Thoracic aorta (tissue), 2 donors: ENCODE measurements around the gene CAMKMT. TPM values are rescaled to one million over a fixed set of nuclear protein-coding genes. Genes with fewer than 3 reads are reported as not detected.

ENCODE experiments used
- ATAC-seq: fragments of 150-250 bp; one replicate; pipeline ENCODE4 v1.8.0; 2017; ENCODE audit warnings: low read depth; ENCODE audit not compliant: insufficient number of reproducible peaks, low FRiP score
- DNase-seq: peaks from one replicate; pipeline ENCODE4 v3.0.0-alpha.2; 2020; ENCODE audit warnings: low spot score
- H3K27ac ChIP-seq, 2 donors: fragments of 200-600 bp; sonication (generic); 1 replicate in 1 of 2; 2 replicates in 1 of 2; pipeline ENCODE4 v1.5.1; 2016; ENCODE audit warnings: mild to moderate bottlenecking in 2 of 2, moderate library complexity in 2 of 2
- H3K27me3 ChIP-seq: fragments of 200-600 bp; sonication (generic); replicated peaks from 2 replicates; pipeline ENCODE4 v1.6.0; 2016; ENCODE audit warnings: mild to moderate bottlenecking; ENCODE audit not compliant: insufficient read depth
- H3K36me3 ChIP-seq: fragments of 200-600 bp; sonication (generic); one replicate; pipeline ENCODE4 v1.5.1; 2016
- H3K4me1 ChIP-seq, 2 donors: fragments of 200-600 bp; sonication (generic); 1 replicate in 1 of 2; 2 replicates in 1 of 2; pipeline versions ENCODE4 v1.5.1 to v1.6.0; 2016; ENCODE audit warnings: low read depth in 2 of 2, mild to moderate bottlenecking in 1 of 2; ENCODE audit not compliant: control insufficient read depth in 1 of 2
- H3K4me3 ChIP-seq: fragments of 200-600 bp; sonication (generic); 2 replicates; pipeline ENCODE4 v1.5.1; 2016; ENCODE audit warnings: mild to moderate bottlenecking
- H3K9me3 ChIP-seq: fragments of 200-600 bp; sonication (generic); 2 replicates; pipeline ENCODE4 v1.5.1; 2016
- CTCF ChIP-seq: fragments of 200-600 bp; sonication (generic); IDR thresholded peaks from one replicate; pipeline ENCODE4 v1.5.1; 2019; ENCODE audit warnings: antibody characterized with exemption
- total RNA-seq, 2 donors: library from RNA; depleted of rRNA; stranded (reverse); fragments of >200 nt; gene quantifications; one replicate each; pipeline versions ENCODE4 v1.1.0 to v1.2.3, GENCODE V29; 2016

CAMKMT gene
- total RNA-seq, 2 donors from 2014 or later, result 4.7 to 11.6 TPM

- Histone ChIP-seq H3K4me1 (peaks cover 25 to 63% of the 10 kb centered on the region in 2 donors), H3K4me3 (no peak overlapping the region), H3K36me3 (peaks cover 7% of the 10 kb centered on the region), H3K9me3 (no peaks in the 10 kb centered on the region), H3K27me3 (no peaks in the 10 kb centered on the region), H3K27ac (peak overlapping the region; percentile 4 to 38)
- DNase-seq (no peak), ATAC-seq (no peak)
- no peak for TF ChIP-seq CTCF
Observed at GRCh38 chr2:44330801-44331200, 30.9 kb upstream of the CAMKMT start.

GRCh38 chr2:44333994-44334393 lies 27.8 kb upstream of the CAMKMT start:
- no peak for TF ChIP-seq CTCF
- DNase-seq, result no peak
- Histone ChIP-seq H3K27me3 (no peaks in the 10 kb centered on the region), H3K4me1 (peaks cover 12 to 31% of the 10 kb centered on the region in 2 donors), H3K4me3 (no peak overlapping the region), H3K36me3 (peaks cover 29% of the 10 kb centered on the region), H3K9me3 (no peaks in the 10 kb centered on the region), H3K27ac (peak overlapping the region; percentile 6 to 39)
- ATAC-seq, result no peak

GRCh38 chr2:44335806-44336538 lies 25.8 kb upstream of the CAMKMT start:
- no peak overlapping the region for H3K27ac ChIP-seq
- DNase-seq (no peak), ATAC-seq (no peak)
- peaks cover 6 to 20% of the 10 kb centered on the region in 2 donors for H3K4me1 ChIP-seq
- peaks cover 35% of the 10 kb centered on the region for H3K36me3 ChIP-seq
- H3K9me3 ChIP-seq, result no peaks in the 10 kb centered on the region
- H3K27me3 ChIP-seq, result no peaks in the 10 kb centered on the region
- no peak for TF ChIP-seq CTCF
- no peak overlapping the region for H3K4me3 ChIP-seq

GRCh38 chr2:44342854-44343253 lies 18.9 kb upstream of the CAMKMT start:
- no peak overlapping the region for H3K4me3 ChIP-seq

GRCh38 chr2:44347526-44347925 lies 14.2 kb upstream of the CAMKMT start:
- no peak for TF ChIP-seq CTCF
- peak overlapping the region in 1 of 2 donors; percentile 84 for H3K27ac ChIP-seq
- H3K9me3 ChIP-seq, result no peaks in the 10 kb centered on the region
- ATAC-seq (no peak), DNase-seq (no peak)
- H3K27me3 ChIP-seq, result no peaks in the 10 kb centered on the region
- H3K4me3 ChIP-seq, result no peak overlapping the region
- no peaks in the 10 kb centered on the region for H3K36me3 ChIP-seq
- peaks cover 40 to 57% of the 10 kb centered on the region in 2 donors for H3K4me1 ChIP-seq

More at GRCh38 chr2:44342854-44343253, 18.9 kb upstream of the CAMKMT start:
- no peak for ATAC-seq
- no peak for TF ChIP-seq CTCF
- Histone ChIP-seq H3K27ac (no peak overlapping the region), H3K36me3 (peaks cover 21% of the 10 kb centered on the region), H3K27me3 (no peaks in the 10 kb centered on the region), H3K9me3 (no peaks in the 10 kb centered on the region), H3K4me1 (peaks cover 5 to 15% of the 10 kb centered on the region in 2 donors)
- no peak for DNase-seq
